Kidney tubule cell (primary cell): ENCODE data around the gene CORO6.
A peak's percentile ranks its signal among the peaks of the same experiment; 100 is the strongest.

Experiments
- DNase-seq: peaks from one replicate; pipeline ENCODE4 v3.0.0-alpha.2; 2018; ENCODE audit warnings: low spot score

The CORO6 gene

GRCh38 chr17:29630630-29631193 lies 8.0 kb upstream of the CORO6 start:
- DNase-seq = no peak

DNA sequence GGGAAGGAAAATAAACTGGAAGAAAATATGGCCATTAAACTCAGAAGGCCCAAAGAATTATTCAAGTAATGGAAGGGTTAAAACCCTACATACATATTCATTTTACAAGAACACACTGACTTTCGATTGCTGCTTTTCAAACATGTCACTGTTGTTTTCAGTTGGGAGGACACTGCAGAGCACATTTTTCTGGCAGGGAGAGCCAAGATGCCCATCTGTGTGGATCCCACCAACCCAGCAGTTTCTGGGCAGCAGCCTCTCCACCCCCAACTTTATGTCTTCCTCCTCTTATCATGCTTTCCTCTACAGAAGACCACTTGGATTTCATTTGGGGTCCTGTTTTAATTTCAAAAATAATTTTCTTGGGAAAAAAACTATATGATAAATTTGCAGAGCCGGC lies 7.1 kb upstream of the CORO6 start:
- no peak for DNase-seq

- no peak for DNase-seq
Observed at GRCh38 chr17:29628644-29629043, 5.9 kb upstream of the CORO6 start.

GRCh38 chr17:29627951-29628350 lies 5.2 kb upstream of the CORO6 start:
- DNase-seq = no peak

DNA sequence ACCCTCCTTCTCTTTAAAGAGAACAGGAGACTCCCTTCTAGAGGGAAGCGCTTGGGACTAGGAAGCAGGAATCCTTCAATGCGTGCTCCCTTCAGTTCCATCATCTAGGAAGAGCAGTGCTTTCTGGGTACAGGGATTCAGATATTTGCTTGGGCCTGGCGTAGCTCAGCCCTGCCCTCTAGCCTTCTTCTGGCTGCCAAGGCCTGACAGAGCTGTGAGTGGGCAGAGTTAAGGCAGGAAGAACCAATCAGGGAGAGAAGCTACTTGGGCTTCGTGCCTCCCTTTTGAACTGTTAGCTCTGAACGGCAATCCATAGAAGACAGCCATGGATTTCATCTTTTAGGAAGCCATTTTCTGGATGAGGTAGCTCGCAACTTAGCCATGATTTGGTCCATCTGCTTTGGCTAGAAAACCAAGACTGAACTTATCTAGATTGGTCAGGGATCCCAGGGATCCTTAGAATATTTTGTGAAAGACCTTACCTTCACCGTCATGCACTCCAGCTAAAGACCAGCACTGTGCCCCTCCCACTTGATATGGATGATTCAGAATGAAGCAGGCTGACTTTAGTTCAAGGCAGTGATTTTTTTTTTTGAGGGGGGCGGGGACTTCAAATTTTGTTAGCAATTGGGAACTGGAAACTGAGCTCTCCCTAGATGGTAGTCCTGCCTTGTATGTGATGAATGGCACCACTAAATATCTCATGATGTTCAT lies 2.5 kb upstream of the CORO6 start:
- DNase-seq = no peak

DNA sequence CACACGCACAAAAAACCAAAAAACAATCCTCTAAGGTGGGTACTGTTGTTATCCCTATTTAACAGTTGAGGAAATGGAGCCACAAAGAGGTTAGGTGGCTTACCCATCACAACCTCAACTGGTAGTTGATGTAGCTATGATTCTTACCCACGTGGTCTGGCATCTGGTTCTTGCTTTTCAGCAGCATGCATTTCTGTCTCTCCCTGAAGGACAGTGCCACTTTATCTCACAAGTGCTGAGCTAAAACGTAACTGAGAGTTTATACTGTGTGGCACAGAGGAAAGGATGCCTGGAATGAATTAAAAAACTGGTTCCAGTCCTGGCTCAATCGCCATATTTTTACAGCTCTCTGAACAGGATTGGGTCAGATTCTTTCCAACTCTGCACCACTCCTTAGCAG lies 1.9 kb upstream of the CORO6 start:
- DNase-seq = no peak

DNA sequence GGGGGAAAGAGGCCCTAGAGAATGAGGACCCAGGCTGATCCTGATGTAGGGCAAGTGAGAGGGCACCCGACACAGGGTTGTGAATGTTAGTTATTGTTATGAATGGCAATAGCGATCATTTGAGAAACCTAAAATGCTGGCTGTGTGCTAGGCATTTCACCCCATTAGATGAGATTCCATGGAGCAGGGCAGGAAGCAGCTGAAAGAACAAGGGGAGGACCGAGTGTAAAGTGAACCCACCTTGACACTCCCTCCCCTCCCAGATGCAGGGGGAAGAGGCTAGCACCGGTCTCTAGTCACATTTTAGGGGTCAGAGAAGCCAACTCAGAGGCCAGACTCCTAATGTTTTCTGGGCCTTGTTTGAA lies 553 bp upstream of the CORO6 start:
- no peak for DNase-seq

- DNase-seq = peak; percentile 40
Observed at GRCh38 chr17:29621751-29622194, 939 bp downstream of the CORO6 start.

GRCh38 chr17:29620779-29621500 lies 1.8 kb downstream of the CORO6 start:
- no peak for DNase-seq

DNA sequence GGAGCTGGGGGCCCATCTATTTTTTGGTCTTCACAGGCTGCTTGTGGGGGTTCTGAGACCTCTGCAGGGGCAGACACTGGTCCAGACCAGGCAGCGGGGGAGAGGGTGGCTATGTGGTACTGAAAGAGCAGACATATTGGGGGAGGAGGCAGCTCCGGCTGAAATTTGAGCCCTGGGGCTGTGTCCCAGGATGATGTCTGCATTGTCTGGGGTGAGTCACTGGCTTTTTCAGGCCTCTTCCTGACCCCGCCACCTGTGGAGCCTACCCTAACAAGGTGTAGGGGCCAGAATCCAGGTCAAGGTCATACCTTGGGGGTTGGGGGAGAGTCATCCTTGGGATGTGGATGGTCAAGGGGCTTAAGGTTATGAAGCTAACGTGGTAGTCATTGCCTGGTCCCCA lies 2.4 kb downstream of the CORO6 start:
- DNase-seq = peak; percentile 50

GRCh38 chr17:29619251-29619650 lies 3.5 kb downstream of the CORO6 start:
- peak; percentile 45 for DNase-seq

DNA sequence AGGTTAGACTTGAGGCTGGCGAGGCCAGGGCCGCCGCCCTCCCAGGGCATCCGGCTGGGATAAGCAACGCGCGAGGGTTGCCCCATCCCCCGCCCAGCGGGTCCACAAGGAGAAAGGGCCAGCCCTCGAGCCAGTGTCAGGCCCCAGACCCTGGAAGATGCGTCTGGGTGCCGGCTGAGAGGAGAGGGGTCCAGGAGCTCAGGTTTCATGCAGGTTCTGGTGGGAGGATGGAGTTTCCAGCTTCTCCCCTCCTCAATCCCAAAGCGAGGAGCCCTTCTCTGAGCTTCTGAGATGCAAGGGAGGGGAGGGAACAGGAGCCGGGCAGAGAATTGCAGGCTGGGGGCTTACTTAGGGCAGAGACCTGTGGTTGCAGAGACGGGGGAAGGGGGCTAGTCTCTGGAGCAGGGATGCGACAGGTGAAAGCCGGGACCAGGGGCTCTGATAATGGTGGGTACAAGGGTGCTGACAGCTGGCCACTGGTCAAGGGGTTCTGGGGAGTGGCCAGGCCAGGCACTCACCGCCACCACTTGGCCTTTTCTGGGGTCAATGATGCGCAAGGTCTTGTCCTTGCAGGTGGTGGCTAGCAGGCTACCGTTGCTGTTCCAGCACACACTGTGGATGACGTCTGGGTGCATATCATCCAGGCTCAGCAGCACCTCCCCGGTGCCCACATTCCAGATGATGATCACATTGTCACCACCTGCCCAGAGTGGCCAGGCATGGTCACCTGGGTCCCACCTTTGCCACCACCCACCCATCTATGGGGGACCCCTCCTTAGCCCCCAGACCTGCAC lies 4.2 kb downstream of the CORO6 start:
- no peak for DNase-seq

DNA sequence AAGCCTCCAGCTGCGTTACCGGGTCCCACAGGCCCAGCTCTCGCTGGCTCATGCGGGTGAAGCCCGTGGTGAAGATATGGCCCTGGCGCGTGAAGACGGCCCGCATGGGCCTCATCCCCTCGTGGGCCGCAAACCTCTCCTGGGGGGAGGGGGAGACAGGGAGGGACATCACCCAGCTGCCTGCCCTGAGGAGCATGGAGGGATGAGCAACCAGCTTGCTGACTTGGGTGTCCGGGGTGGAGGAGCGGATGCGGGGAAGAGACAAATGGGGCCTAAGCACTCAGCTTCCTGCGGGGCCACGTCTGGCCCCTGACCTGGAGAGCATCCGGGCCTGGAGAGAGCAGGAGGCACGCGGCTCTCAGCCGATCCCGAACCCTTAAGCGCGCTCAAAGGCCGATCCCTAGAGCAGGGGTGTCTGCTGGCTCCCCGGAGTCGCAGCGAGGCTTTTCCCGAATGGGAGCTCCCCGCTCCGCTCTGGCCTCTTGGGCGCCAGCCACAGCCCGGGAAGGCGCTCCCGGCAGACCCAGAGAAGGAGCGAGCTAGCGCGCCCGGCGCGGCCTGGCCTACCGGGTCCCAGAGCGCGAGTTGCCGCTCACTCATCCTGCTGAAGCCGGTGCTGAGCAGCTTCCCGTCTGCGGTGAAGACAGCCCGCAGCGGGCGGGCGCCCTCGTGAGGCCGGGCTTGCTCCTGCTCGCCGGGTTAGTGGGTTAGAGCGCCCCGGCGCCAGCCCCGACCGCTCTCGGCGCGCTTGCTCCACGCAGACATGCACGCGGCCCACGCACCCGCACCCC lies 5.0 kb downstream of the CORO6 start:
- peak; percentile 83 for DNase-seq

- peak; percentile 87 for DNase-seq
Observed at GRCh38 chr17:29617125-29617480, 5.6 kb downstream of the CORO6 start.

DNA sequence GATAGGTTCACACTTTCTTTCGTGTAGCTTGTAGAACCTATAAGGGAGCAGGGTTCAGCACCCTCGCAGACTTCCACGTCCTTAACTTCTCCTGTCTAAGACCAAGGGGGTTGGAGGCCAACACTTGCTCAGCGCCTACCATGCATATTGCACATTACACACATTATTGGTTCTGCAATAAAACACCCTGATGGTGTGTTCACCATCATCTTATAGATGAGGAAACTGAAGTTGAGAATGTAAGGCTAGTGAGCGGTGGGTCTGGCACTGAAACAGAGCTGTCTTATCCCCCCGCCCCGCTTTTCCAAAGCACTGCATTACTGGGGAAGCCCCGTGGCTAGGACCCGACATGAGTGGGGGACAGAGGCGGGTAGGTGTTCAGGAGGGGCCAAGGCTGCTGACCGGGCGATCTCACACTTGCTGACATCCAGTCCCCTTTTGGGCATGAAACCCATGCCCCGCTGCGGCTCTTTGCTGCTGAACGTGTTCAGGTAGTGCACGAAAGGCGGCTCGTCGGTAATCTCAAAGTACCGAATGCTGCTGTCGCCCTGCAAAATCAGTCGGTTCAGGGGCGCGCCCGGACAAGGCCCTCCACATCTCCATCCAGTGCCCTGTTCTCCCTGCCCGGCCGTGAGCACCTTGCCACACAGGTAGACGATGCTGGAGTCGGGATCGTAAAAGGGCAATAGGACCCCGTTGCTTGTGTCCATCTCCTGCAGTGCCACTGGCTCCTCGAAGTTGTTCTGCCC lies 6.2 kb downstream of the CORO6 start:
- no peak for DNase-seq

DNA sequence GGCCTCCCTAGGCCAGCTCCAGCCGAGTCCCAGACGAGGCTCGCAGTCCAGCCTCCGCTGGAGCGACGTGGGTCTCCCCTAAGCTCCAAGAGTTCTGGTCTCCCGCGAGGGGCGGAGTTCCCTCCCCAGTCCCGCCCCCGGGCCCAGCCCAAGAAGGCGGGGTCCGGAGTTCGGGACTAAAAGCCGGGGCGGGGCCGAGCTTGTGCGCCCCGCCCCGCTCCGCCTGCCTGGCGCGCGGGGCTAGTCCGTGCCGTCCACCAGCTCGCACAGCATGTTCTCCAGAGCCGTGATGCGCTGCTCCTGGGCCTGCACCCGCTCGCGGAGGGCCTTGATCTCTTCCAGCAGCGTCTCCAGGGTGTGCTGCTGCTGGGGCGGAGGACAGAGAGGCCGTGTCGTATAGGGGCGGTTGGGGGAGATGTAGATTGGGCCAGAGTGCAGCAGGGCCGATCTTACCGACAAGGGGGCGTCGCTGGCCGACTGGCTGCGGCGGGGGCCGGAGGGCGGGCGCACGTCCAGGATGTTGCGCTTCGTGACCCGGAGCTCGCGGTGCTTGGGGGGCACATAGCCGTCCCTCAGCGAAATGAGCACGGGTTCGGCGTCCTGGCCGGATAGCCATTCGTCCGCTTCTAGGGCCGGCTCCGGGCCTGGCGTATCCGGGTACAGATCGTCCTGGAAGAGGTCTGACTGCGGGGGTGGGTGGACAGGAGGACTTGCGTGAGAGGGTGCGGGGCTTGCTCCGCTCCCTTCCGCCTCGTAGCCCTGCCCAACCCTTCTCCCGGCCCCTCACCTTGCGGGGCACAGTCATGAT lies 7.0 kb downstream of the CORO6 start:
- DNase-seq = peak; percentile 80

DNA sequence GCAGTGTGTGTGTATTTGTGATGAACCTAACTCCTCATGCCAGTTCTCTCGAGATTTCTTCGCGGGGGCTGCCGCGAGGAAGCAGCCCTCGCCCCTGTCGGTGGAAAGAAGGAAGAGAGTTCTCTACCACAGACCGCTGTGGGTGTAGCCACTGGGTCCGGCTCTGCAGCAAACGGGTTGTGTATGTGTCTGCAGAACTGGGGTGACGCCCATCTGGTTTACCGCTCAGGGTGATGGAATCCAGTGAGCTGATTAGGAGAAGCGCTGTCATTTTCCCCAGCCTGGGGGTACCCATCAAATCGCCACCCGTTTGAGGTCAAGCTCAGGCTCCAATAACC lies 7.7 kb downstream of the CORO6 start:
- no peak for DNase-seq

- no peak for DNase-seq
Observed at GRCh38 chr17:29614349-29615047, 8.2 kb downstream of the CORO6 start.

- DNase-seq = no peak
Observed at GRCh38 chr17:29613856-29614255, 8.9 kb downstream of the CORO6 start.

- peak; percentile 89 for DNase-seq
Observed at GRCh38 chr17:29613352-29613837, 9.3 kb downstream of the CORO6 start.
